SK-MEL-5 (cell line): Measurements from ENCODE around the gene SMYD2. TPM values are rescaled to one million over a fixed set of nuclear protein-coding genes. Genes with fewer than 3 reads are reported as not detected.

Experiments used
- DNase-seq: peaks from one replicate; pipeline ENCODE4 v3.0.0-alpha.2; 2016; ENCODE audit warnings: low read depth, low spot score
- in situ Hi-C: cut with HindIII; loops from 2 replicates; pipeline ENCODE4 v1.10.0; 2016; ENCODE audit warnings: low sequenced_read_pairs, high pct_unique_total_duplicates, low pct_unique_long_range_greater_than_20kb
- total RNA-seq: library from RNA; depleted of rRNA; stranded (reverse); fragments of >200 nt; shearing (Covaris generic); gene quantifications from 2 replicates; pipeline ENCODE4 v1.2.3, GENCODE V29; 2014

SMYD2 gene
- total RNA-seq, 1 experiment from 2014 or later: 56.3 TPM

DNA sequence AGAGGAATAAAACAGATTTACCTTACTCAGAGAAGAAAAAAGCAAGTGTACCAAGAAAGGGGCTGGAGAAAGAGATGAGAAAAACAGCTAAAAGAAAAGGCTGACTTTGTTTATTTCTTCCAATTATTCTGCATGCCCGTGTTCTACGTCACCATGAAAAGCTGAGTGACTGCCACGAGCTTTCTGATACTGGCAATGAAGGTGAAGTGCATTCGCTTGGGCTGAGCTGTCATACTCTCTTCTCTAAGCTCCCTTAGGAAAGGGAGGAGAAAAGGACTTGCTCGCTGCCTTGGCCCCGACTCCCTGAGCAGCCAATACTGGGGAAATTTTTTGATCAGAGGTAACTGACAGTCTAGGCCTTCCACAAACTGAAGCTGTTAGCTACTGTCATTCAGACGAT is 105.4 kb downstream of the SMYD2 start:
- in situ Hi-C loops: no loop called here
- DNase-seq: no peak
